Measurements from ENCODE around the gene PLEKHH2. TPM values are rescaled to one million over a fixed set of nuclear protein-coding genes. Genes with fewer than 3 reads are reported as not detected.

Gene PLEKHH2
- total RNA-seq, 1 donor from 2014 or later, result 2.1 TPM

- Mint-ChIP-seq H3K4me3 (no peak overlapping the region), H3K27ac (ENCODE audit: unreplicated experiment) (no peak overlapping the region), H3K9me3 (no peaks in the 10 kb centered on the region), H3K36me3 (ENCODE audit: low read depth) (no peaks in the 10 kb centered on the region), H3K27me3 (ENCODE audit: low read depth) (no peaks in the 10 kb centered on the region), H3K4me1 (peaks cover 5% of the 10 kb centered on the region)
- TF ChIP-seq CTCF (conservative IDR thresholded peaks at IDR 0.05), result no peak
- no peak for DNase-seq (ENCODE audit: low read depth, low spot score)
Measured at GRCh38 chr2:43749583-43749982, 112.5 kb downstream of the PLEKHH2 start.

- peaks cover 5% of the 10 kb centered on the region for H3K4me1 Mint-ChIP-seq
- H3K27me3 Mint-ChIP-seq (ENCODE audit: low read depth), result no peaks in the 10 kb centered on the region
- no peaks in the 10 kb centered on the region for H3K9me3 Mint-ChIP-seq
- TF ChIP-seq CTCF (conservative IDR thresholded peaks at IDR 0.05), result no peak
- H3K4me3 Mint-ChIP-seq, result no peak overlapping the region
- H3K27ac Mint-ChIP-seq (ENCODE audit: unreplicated experiment), result no peak overlapping the region
- no peaks in the 10 kb centered on the region for H3K36me3 Mint-ChIP-seq (ENCODE audit: low read depth)
- DNase-seq (ENCODE audit: low read depth, low spot score), result no peak
Measured at GRCh38 chr2:43751476-43751990, 114.5 kb downstream of the PLEKHH2 start.

GRCh38 chr2:43752302-43752701 is 115.2 kb downstream of the PLEKHH2 start:
- TF ChIP-seq CTCF (conservative IDR thresholded peaks at IDR 0.05), result no peak
- Mint-ChIP-seq H3K4me3 (no peak overlapping the region), H3K4me1 (peaks cover 5% of the 10 kb centered on the region), H3K9me3 (no peaks in the 10 kb centered on the region), H3K27me3 (ENCODE audit: low read depth) (no peaks in the 10 kb centered on the region), H3K27ac (ENCODE audit: unreplicated experiment) (no peak overlapping the region), H3K36me3 (ENCODE audit: low read depth) (no peaks in the 10 kb centered on the region)
- DNase-seq (ENCODE audit: low read depth, low spot score), result no peak

GRCh38 chr2:43754180-43754579 is 117.1 kb downstream of the PLEKHH2 start:
- Mint-ChIP-seq H3K4me3 (no peak overlapping the region), H3K4me1 (peaks cover 12% of the 10 kb centered on the region)
- DNase-seq (ENCODE audit: low read depth, low spot score), result no peak

GRCh38 chr2:43758739-43759138 is 121.7 kb downstream of the PLEKHH2 start:
- no peak overlapping the region for H3K4me3 Mint-ChIP-seq
- H3K9me3 Mint-ChIP-seq, result no peaks in the 10 kb centered on the region
- DNase-seq (ENCODE audit: low read depth, low spot score), result no peak
- no peaks in the 10 kb centered on the region for H3K27me3 Mint-ChIP-seq (ENCODE audit: low read depth)
- H3K36me3 Mint-ChIP-seq (ENCODE audit: low read depth), result no peaks in the 10 kb centered on the region
- TF ChIP-seq CTCF (conservative IDR thresholded peaks at IDR 0.05), result no peak
- H3K27ac Mint-ChIP-seq (ENCODE audit: unreplicated experiment), result no peak overlapping the region
- peaks cover 17% of the 10 kb centered on the region for H3K4me1 Mint-ChIP-seq

More at GRCh38 chr2:43754180-43754579, 117.1 kb downstream of the PLEKHH2 start:
- no peaks in the 10 kb centered on the region for H3K9me3 Mint-ChIP-seq
- H3K27ac Mint-ChIP-seq (ENCODE audit: unreplicated experiment), result no peak overlapping the region
- H3K36me3 Mint-ChIP-seq (ENCODE audit: low read depth), result no peaks in the 10 kb centered on the region
- TF ChIP-seq CTCF (conservative IDR thresholded peaks at IDR 0.05), result no peak
- no peaks in the 10 kb centered on the region for H3K27me3 Mint-ChIP-seq (ENCODE audit: low read depth)
